Measurements from ENCODE around the gene COL17A1. TPM values are rescaled to one million over a fixed set of nuclear protein-coding genes. Genes with fewer than 3 reads are reported as not detected.

COL17A1 gene
- total and polyA plus RNA-seq, 2 of the 13 experiments (the other 11 are each of a cell fraction or from before 2014, with no cell fraction given), result 0.03 TPM; not detected in 1

DNA sequence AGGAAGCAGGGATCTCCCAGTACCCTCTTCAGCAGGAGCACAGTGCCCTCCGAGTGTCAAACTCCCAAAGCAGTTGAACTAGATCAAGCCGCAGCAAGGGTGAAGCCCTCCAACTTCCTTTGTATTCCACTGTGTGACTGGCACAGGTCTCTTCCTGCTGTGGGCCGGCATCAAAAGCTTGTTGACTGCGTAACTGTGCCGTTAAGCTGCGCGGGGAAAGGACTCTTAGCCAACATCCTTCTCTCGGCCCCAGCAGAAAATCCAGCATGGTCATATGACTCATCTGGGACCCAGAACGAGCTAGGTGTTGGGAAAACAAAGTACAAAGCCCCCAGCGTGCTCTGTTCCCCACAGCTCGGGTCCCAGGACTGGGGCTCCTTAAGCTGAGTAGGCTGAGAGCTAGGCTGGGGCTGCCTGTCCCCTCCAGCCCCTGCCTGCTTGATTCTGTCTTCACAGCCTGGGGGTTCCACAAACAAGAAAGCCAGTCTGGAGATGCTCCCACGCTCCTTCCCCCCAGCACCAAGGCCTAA lies 52.2 kb downstream of the COL17A1 start:
- in situ Hi-C loops (cut with HindIII; ENCODE audit: extremely low pct_ligation_motif_present, low pct_unique_long_range_greater_than_20kb) (no loop called here), intact Hi-C loops (cut with micrococcal nuclease; ENCODE audit: unreplicated experiment) (no loop called here)
- H3K4me2 ChIP-seq (ENCODE audit: low read depth, low read length), result no peak overlapping the region
- H3K79me2 ChIP-seq (ENCODE audit: insufficient read depth, low read length), result no peaks in the 10 kb centered on the region
- H3K9ac ChIP-seq (ENCODE audit: insufficient read depth, low read depth, low read length), result no peak overlapping the region
- H3K9me3 ChIP-seq (ENCODE audit: low read length), result no peaks in the 10 kb centered on the region
- peaks cover 1 to 3% of the 10 kb centered on the region in 2 experiments; a peak in 1 of 5 replicates for H3K36me3 ChIP-seq (replicated peaks in 1 of 2; ENCODE audit: control insufficient read depth in 1 of 2, insufficient read depth in 2 of 2, low read length in 2 of 2)
- H3K27ac ChIP-seq (ENCODE audit: extremely low read length, insufficient read depth, low read length), result no peak overlapping the region
- no peaks in the 10 kb centered on the region for H4K20me1 ChIP-seq (ENCODE audit: insufficient read depth, low read length)
- CTCF ChIA-PET (ENCODE audit: low intra/inter-chr PET ratio, low total read pairs), result no interaction called here
- no peak for ATAC-seq
- no TSS peak for BruUV-seq (replicated peaks)
- WGBS (ENCODE audit: low lambda C conversion rate), result 67% methylated on average over 9 of the region's 12 CpGs
- TF ChIP-seq MED8 (CRISPR knock-in tag; IDR thresholded peaks at IDR 0.05; ENCODE audit: insufficient replicate concordance), result no peak
- no peak overlapping the region for H2AFZ ChIP-seq (ENCODE audit: low read length)
- DNase-seq (ENCODE audit: low spot score), result no peak
- no peaks in the 10 kb centered on the region; the same call in 1 of the 2 replicates for H3K4me1 ChIP-seq (ENCODE audit: insufficient read depth, low read length)
- POLR2A ChIA-PET, result interaction anchor here (0.5 kb wide), 1 partner anchor 263 kb away, joined by 3 read pairs; no protein-coding TSS in a partner anchor
- no peak overlapping the region for H3K4me3 ChIP-seq (replicated peaks in 1 of 3; ENCODE audit: insufficient read depth in 1 of 3, low read depth in 2 of 3, low read length in 3 of 3)
- no peaks in the 10 kb centered on the region; a peak in 2 of 5 replicates for H3K27me3 ChIP-seq (ENCODE audit: control insufficient read depth in 1 of 2, insufficient read depth in 2 of 2, low read length in 2 of 2)
- no peak for FAIRE-seq

DNA sequence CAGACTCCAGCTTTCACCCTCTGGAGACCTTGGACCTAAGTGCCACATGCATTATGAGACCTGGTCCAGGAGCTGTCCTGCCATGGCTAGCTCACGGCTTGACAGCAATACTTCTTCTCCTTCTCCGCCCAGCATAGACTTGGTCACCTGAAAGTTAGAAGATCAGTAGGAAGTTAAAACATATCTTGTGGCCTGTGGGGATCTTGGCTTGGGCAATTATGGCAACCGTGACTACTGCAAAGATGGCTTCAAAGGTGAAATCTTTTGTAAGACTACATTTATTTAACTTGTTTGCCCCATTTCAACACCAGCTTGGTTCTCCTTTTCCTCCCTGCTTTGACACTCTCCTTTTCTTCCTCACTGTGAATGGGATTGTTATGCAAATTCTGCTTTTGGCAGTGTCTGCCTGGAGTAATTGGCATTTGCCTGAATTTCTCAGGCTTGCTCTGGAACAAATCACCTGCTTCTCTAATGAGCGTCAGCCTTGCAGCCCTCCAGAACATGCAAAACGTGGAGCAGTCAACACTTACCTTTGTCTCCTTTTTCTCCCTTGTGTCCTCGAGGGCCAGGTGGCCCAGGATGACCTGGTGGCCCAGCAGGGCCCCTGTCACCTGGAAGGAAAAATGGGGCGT lies 53.4 kb downstream of the COL17A1 start:
- ATAC-seq (no peak), DNase-seq (ENCODE audit: low spot score) (no peak), FAIRE-seq (no peak)
- Histone ChIP-seq H3K27me3 (ENCODE audit: control insufficient read depth in 1 of 2, insufficient read depth in 2 of 2, low read length in 2 of 2) (no peaks in the 10 kb centered on the region), H3K27ac (ENCODE audit: extremely low read length, insufficient read depth, low read length) (no peak overlapping the region), H2AFZ (ENCODE audit: low read length) (no peak overlapping the region), H3K79me2 (ENCODE audit: insufficient read depth, low read length) (no peaks in the 10 kb centered on the region), H3K4me1 (ENCODE audit: insufficient read depth, low read length) (no peaks in the 10 kb centered on the region; the same call in 1 of the 2 replicates), H3K4me3 (replicated peaks in 1 of 3; ENCODE audit: insufficient read depth in 1 of 3, low read depth in 2 of 3, low read length in 3 of 3) (no peak overlapping the region), H4K20me1 (ENCODE audit: insufficient read depth, low read length) (no peaks in the 10 kb centered on the region), H3K9me3 (ENCODE audit: low read length) (no peaks in the 10 kb centered on the region), H3K36me3 (replicated peaks in 1 of 2; ENCODE audit: control insufficient read depth in 1 of 2, insufficient read depth in 2 of 2, low read length in 2 of 2) (peaks cover 1 to 3% of the 10 kb centered on the region in 2 experiments; a peak in 1 of 5 replicates), H3K4me2 (ENCODE audit: low read depth, low read length) (no peak overlapping the region), H3K9ac (ENCODE audit: insufficient read depth, low read depth, low read length) (no peak overlapping the region)
- WGBS (ENCODE audit: low lambda C conversion rate), result 94% methylated on average over 7 of the region's 7 CpGs
- BruUV-seq (replicated peaks), result no TSS peak
- POLR2A ChIA-PET, result no interaction called here
- CTCF ChIA-PET (ENCODE audit: low intra/inter-chr PET ratio, low total read pairs), result no interaction called here
- in situ Hi-C loops (cut with HindIII; ENCODE audit: extremely low pct_ligation_motif_present, low pct_unique_long_range_greater_than_20kb), result no loop called here
- TF ChIP-seq, protein P1, sequence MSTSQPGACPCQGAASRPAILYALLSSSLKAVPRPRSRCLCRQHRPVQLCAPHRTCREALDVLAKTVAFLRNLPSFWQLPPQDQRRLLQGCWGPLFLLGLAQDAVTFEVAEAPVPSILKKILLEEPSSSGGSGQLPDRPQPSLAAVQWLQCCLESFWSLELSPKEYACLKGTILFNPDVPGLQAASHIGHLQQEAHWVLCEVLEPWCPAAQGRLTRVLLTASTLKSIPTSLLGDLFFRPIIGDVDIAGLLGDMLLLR (CRISPR knock-in tag; IDR thresholded peaks at IDR 0.05), result no peak
- TF ChIP-seq ZNF17 (CRISPR knock-in tag; IDR thresholded peaks at IDR 0.05) (no peak), ZNF556 (CRISPR knock-in tag; IDR thresholded peaks at IDR 0.05; ENCODE audit: borderline replicate concordance) (no peak), ZSCAN25 (CRISPR knock-in tag; IDR thresholded peaks at IDR 0.05) (no peak), ZFAT (CRISPR knock-in tag; conservative IDR thresholded peaks at IDR 0.05) (no peak)
- TF ChIP-seq, protein P2, sequence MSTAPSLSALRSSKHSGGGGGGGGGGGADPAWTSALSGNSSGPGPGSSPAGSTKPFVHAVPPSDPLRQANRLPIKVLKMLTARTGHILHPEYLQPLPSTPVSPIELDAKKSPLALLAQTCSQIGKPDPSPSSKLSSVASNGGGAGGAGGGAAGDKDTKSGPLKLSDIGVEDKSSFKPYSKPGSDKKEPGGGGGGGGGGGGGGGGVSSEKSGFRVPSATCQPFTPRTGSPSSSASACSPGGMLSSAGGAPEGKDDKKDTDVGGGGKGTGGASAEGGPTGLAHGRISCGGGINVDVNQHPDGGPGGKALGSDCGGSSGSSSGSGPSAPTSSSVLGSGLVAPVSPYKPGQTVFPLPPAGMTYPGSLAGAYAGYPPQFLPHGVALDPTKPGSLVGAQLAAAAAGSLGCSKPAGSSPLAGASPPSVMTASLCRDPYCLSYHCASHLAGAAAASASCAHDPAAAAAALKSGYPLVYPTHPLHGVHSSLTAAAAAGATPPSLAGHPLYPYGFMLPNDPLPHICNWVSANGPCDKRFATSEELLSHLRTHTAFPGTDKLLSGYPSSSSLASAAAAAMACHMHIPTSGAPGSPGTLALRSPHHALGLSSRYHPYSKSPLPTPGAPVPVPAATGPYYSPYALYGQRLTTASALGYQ (CRISPR knock-in tag; IDR thresholded peaks at IDR 0.05), result no peak
- TF ChIP-seq, protein P3, sequence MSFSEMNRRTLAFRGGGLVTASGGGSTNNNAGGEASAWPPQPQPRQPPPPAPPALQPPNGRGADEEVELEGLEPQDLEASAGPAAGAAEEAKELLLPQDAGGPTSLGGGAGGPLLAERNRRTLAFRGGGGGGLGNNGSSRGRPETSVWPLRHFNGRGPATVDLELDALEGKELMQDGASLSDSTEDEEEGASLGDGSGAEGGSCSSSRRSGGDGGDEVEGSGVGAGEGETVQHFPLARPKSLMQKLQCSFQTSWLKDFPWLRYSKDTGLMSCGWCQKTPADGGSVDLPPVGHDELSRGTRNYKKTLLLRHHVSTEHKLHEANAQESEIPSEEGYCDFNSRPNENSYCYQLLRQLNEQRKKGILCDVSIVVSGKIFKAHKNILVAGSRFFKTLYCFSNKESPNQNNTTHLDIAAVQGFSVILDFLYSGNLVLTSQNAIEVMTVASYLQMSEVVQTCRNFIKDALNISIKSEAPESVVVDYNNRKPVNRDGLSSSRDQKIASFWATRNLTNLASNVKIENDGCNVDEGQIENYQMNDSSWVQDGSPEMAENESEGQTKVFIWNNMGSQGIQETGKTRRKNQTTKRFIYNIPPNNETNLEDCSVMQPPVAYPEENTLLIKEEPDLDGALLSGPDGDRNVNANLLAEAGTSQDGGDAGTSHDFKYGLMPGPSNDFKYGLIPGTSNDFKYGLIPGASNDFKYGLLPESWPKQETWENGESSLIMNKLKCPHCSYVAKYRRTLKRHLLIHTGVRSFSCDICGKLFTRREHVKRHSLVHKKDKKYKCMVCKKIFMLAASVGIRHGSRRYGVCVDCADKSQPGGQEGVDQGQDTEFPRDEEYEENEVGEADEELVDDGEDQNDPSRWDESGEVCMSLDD (CRISPR knock-in tag; IDR thresholded peaks at IDR 0.05; ENCODE audit: borderline replicate concordance), result no peak
- intact Hi-C loops (cut with micrococcal nuclease; ENCODE audit: unreplicated experiment), result no loop called here
